GM18526 (cell line): ENCODE results near the gene CLASRP.

Source experiments
- POLR2A ChIP-seq: IDR thresholded peaks from 3 replicates; pipeline ENCODE4 v1.6.1; 2011; ENCODE audit not compliant: insufficient read length; ENCODE audit errors: extremely low read depth

The CLASRP gene

GRCh38 chr19:45101806-45102205 is 63.0 kb downstream of the CLASRP start:
- no peak for TF ChIP-seq POLR2A

DNA sequence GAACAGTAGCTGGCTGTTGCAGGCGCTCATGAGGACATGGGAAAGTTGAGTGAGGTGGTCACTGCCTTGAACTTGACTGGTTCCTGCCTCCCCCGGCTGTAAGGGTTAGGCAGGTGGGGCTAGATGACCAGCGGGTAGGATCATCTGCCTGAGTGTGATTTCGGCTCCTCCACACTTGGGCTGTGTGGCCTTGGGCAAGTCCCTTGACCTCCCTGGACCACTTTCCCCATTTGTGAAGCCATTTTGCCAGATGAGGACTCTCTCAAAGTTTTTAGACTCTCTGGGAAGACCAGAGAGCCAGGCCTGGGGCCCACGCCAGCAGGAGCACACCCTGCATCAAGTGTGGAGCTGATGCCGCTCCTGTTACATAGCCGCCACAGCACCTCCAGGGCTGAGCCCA is 63.6 kb downstream of the CLASRP start:
- no peak for TF ChIP-seq POLR2A

DNA sequence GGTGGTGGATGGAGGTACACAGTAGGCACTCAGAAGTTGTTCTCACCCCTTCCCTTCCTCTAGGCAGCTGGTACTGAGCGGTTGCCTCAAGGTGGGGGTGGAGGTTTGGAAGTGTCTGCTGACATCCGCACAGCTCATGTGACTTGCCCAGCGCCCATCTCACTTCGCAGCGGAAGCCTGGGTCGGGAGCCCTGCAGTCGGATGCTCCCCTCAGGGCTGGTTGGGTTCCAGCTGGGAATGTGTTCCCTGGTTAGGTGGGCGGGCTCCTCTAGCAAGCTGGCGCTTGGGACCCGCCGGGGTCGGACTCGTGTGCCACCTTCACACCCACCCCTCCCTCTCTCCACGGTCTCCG is 64.3 kb downstream of the CLASRP start:
- TF ChIP-seq POLR2A, result no peak

DNA sequence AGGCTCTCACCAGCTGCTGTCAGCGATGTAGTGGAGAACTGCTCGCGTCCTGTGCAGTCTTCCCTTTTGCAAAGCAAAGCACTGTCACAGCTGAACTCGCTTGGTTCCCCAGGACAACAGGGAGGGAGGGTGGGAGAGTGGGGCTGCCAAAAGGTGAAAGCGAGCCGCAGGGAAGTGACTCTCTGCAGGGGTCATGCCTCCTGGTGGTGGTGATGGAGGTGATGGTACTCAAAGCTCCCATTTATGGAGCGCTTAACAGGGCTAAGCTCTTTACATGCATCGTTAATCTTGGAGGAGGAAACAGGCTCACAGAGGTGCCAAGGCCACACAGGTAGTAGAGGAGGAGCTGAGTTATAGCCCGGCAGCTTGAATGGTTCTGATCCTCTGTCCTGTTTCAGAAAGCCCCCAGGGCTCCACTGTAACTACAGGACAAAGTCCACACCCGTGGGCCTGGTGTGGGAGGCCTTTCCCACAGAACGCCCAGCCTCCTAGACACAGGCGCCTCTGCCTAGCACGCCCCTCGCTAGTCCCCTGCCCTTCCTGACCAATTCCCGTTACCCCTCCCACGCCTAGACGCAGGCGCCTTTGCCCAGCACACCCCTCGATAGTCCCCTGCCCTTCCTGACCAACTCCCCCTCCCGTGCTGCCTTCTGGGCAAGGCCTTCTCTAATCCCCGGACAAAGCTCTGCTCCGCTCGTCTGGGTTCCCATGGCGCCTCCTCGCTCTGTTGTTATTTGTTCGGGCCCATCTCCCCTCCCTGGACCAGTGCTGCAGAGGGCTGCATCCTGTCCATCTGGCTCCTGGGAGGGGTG is 64.9 kb downstream of the CLASRP start:
- no peak for TF ChIP-seq POLR2A

- TF ChIP-seq POLR2A, result no peak
Measured at GRCh38 chr19:45104658-45105349, 66.0 kb downstream of the CLASRP start.

GRCh38 chr19:45107621-45108150 is 68.8 kb downstream of the CLASRP start:
- TF ChIP-seq POLR2A, result no peak

DNA sequence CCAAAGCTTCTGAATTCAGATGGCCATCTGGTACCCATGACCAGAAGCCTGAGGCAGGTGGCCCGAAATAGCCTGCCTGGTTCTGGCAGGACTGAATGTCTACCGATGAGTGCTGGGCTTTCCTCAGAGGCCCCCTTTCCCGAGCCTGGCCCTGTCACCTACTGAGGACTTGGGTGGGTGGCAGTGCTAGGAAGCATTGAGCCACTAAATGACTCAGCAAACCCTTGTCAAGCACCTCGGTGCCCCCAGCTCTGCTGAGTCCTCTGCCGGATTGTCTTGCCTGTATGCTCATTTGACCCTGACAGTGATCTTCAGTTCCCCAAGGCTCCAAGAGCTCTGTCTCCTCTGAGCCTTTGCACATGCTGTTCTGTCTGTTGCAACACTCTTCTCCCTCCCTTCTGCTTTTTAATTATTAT is 72.0 kb downstream of the CLASRP start:
- no peak for TF ChIP-seq POLR2A

GRCh38 chr19:45112111-45112827 is 73.4 kb downstream of the CLASRP start:
- TF ChIP-seq POLR2A, result no peak

DNA sequence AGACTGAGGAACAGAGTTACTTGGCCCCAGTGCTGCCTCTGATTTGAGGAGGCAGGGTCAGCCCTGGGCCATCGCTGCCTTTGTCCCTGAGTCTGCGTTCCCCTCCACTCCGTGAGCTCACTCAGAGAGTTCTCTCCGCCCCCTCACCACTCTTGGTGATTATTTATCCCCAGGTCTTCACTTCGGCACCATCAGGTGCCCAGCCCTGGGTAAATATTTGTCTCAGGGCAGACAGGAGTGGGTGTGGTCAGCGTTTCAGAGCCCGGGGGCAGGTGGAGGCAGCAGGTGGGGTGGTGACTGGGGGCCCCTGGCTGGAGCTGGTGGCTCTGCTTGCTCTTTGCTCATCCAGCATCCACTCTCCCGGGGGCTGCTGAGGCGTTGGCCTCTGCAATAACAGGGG is 74.8 kb downstream of the CLASRP start:
- no peak for TF ChIP-seq POLR2A

DNA sequence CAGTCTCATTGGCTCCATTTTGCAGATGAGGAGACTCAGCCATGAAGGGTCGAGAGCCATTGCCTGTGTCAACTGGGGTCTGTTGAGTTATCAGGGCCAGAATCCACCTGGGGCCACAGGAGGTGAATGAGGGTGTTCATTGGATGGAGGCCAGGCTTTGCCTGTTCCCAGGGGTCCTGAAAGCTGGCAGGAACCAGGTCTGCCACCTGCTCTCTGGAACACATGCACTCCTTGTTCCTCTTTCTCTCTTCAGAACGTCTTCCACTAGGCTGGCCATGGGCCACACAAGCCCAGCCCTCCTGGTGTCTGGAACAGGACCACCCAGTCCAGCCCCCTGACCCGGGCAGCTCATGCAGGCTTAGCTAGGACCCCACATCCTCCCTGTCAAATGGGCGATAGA is 75.3 kb downstream of the CLASRP start:
- no peak for TF ChIP-seq POLR2A

DNA sequence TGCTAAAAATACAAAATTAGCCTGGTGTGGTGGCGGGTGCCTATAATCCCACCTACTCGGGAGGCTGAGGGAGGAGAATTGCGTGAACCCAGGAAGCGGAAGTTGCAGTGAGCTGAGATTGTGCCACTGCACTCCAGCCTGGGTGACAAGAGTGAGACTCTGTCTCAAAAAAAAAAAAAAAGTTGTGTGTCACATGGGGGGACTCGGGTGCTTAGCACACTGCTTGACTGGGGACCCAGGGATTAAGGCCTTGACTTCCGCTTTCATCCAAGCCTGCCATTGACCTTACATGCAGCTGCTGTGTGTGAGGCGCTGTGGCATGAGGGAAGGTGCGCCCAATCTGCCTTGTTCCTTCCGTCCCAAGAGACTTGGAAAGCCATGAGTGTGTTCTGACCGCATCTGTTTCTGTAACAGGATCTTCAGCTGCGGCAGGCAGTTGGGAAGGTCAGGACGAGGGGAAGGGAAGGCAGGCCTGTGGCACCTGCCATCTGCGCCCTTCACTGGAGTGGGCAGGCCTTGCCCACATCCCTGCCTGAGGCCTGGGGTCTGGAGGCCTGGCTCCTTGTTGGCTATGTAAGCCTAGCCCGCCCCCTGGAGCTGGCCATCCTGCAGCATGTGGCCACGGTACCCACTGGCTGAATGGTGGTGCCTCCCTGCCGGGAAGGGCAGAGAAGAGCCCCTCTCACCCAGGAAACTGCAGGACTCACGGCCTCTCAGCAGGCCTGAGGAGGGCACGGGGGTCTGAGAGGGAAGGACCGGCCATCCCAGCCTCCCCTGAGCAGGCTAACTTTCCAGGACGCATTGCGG is 77.2 kb downstream of the CLASRP start:
- no peak for TF ChIP-seq POLR2A

DNA sequence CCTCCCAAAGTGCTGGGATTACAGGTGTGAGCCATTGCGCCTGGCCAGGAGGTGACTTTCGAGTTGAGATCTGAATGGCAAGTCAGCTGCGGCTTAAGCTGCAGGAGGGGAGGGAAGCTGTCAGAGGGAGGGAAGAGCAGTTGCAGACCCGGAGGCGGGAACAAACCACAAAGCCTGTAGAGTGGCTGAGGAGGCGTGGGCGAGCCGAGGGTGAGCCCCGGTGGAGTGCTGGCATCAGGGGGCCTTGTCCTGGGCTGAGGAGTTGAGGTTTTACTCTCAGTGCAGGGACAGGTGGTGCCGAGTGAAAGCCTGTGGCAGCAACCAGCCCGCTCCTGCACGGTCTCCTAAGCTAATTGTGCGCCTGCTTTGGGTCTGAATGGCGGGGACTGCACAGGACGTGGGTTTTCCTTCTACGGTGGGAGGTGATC is 78.3 kb downstream of the CLASRP start:
- no peak for TF ChIP-seq POLR2A

DNA sequence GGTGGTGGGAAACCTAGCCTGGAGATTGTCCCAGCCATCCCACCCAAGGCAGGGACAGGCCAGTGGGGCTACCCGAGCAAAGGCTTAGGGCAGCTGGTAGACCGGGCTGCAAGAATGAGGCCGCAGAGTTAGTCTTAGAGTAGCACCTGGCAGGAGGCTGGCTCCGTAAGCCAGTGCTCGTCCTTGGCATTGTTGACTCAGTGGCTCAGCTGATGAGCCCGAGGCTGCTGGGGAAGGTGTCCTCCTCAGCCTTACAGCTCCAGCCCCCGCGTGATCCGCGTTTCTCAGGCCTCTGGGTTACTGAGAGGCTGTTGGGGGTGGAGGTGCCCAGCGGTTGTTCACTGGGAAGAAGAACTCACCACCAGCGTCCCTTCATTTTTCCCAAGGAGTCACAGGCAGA is 78.8 kb downstream of the CLASRP start:
- no peak for TF ChIP-seq POLR2A

GRCh38 chr19:45118106-45118505 is 79.3 kb downstream of the CLASRP start:
- no peak for TF ChIP-seq POLR2A

DNA sequence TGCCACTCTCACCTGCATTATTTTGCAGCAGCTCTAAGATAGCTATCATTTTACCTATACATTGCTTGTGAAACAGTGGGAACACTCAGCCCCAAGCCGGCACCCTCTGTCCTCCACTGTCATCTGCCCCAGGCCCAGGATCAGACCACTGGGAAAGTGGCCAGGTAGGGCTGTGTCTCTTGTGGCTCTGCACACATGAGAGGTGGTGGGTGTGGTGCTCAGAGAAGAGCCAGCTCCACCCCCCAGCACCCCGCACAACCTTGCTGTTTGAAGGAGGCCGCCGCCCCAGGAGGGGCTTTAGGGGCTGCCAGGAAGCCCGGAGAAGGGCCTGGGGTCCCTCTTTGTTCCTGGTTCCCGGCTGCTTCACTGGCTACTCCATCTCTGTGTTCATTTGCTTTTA is 80.7 kb downstream of the CLASRP start:
- TF ChIP-seq POLR2A, result no peak
